ENCODE results near the gene MAEA. TPM values are rescaled to one million over a fixed set of nuclear protein-coding genes. Genes with fewer than 3 reads are reported as not detected.
A peak's percentile ranks its signal among the peaks of the same experiment; 100 is the strongest.
"Not testable (repeated sequence)": the region's sequence is repeated elsewhere in the genome, so short reads cannot be mapped to it uniquely, and the experiment has no call there.

Gene MAEA
- total RNA-seq, 1 donor = 54.8 TPM

DNA sequence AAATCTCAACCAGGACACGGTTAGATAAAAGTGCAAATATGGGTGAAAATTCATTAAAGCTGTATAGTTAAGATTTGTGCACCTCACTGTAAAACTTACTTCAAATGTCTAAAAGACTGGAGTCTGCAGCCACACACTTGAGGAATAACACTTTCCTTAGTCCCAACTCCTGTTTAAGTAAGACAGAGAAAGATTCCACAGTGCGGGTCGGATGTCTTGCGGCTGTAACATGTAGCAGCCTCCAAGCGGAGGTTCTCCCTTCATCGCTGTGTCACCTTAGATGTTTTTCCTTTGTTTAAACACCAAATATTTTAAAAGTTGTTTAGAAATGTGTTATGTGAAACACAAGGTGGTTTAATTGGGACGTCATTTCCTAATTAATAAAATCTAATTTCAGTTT, 905 bp upstream of the MAEA start:
- TF ChIP-seq, protein P1, sequence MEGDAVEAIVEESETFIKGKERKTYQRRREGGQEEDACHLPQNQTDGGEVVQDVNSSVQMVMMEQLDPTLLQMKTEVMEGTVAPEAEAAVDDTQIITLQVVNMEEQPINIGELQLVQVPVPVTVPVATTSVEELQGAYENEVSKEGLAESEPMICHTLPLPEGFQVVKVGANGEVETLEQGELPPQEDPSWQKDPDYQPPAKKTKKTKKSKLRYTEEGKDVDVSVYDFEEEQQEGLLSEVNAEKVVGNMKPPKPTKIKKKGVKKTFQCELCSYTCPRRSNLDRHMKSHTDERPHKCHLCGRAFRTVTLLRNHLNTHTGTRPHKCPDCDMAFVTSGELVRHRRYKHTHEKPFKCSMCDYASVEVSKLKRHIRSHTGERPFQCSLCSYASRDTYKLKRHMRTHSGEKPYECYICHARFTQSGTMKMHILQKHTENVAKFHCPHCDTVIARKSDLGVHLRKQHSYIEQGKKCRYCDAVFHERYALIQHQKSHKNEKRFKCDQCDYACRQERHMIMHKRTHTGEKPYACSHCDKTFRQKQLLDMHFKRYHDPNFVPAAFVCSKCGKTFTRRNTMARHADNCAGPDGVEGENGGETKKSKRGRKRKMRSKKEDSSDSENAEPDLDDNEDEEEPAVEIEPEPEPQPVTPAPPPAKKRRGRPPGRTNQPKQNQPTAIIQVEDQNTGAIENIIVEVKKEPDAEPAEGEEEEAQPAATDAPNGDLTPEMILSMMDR (IDR thresholded peaks at IDR 0.05; ENCODE audit: insufficient read depth, low read length) = no peak
- H3K4me3 ChIP-seq (ENCODE audit: low read depth, low read length) = peak overlapping the region; percentile 75
- DNase-seq (ENCODE audit: low read depth) = no peak

DNA sequence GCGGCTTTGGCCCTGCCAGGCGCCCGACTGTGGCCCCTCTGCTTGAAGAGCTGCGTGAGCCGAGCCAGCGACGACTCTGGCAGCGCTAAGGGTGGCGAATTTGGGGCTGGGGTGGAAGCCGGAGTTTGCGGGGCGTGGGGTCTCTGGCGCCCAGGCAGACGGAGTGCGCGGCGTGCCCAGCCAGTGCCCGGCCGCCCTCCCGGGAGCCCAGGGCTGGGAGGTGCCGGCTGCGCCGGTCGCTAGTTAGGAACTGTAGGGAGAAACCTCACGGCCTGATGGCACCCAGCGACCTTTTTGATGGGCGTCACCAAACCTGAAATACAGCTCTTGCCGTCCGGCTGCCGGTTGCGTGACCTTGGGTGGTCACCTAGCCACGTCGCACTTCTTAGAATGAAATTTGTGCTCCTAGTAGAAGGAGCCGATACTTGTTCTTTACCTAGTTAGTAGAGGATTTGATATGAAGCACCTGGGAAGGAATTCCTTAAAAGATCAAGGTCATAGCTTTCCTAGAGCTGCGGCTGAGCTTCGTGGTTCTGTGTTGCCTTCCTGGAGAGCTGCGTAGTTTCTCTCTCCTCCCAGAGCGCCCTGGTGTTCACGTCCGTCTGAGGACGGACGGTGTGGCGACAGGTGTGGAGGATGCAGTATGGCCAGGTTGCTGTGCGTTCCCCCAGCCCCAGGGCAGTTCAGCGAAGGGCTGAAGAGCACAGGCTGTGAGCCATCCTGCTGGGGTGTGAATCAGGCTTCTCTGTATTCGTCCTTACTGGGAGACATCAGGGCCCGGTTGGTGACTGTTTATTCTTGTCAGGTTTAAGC, 680 bp downstream of the MAEA start:
- DNase-seq (ENCODE audit: low read depth) = no peak
- TF ChIP-seq, protein P1 (IDR thresholded peaks at IDR 0.05; ENCODE audit: insufficient read depth, low read length) = no peak
- peak overlapping the region; percentile 90 for H3K4me3 ChIP-seq (ENCODE audit: low read depth, low read length)

DNA sequence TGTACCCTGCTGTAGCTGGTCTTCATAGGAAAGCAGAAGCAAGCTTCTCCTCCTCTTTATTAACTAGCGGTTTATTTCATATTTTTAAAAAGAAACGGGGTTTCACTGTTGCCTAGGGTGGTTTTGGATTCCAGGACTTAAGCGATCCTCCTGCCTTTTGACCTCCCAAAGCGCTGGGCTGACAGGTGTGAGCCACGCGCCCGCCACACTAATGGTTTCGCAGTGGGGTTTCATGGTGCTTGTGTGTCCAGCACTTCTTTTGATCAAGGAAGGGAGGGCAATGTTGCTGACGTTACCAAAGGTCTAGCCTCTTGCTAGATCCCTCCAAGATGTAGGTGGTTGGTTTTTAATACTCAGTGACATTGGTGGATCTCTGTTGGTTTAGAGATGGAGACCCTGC, 1.4 kb downstream of the MAEA start:
- peak overlapping the region; percentile 90 for H3K4me3 ChIP-seq (ENCODE audit: low read depth, low read length)
- DNase-seq (ENCODE audit: low read depth) = no peak
- TF ChIP-seq, protein P1 (IDR thresholded peaks at IDR 0.05; ENCODE audit: insufficient read depth, low read length) = no peak

DNA sequence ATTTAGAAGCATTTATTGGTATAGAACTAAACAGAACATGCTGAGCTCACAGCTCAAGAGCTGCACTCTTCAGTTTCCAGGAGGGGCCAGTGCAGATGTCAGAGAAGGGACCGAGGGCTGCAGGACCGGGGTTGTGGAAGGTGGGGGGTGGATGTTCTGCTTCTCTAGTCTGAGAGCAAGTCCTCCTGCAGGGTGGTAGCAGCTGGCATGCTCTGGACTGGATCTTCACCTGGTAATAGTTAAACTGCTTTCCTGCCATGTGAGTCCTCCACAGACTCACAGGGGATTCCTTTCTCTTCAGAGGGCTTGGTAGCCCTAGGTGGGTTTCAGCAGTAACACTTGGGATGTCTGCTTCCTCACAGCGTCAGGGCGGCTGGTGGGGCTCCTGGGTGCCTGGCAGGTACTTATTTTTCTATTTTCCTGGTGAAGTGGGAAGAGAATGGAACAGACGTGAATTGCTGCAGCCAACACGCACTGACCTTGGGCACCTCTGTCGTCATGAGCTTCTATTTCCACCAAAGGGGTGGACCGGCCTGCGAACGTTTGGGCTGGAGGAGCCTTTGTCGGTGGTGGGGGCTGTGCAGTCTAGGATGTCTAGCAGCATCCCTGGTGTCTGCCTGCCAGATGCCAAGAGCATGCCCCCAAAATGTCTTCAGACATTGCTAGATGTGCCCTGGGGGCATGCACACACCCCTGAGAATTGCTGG, 2.5 kb downstream of the MAEA start:
- peak overlapping the region; percentile 6 for H3K4me3 ChIP-seq (ENCODE audit: low read depth, low read length)
- no peak for DNase-seq (ENCODE audit: low read depth)
- TF ChIP-seq, protein P1 (IDR thresholded peaks at IDR 0.05; ENCODE audit: insufficient read depth, low read length) = no peak

DNA sequence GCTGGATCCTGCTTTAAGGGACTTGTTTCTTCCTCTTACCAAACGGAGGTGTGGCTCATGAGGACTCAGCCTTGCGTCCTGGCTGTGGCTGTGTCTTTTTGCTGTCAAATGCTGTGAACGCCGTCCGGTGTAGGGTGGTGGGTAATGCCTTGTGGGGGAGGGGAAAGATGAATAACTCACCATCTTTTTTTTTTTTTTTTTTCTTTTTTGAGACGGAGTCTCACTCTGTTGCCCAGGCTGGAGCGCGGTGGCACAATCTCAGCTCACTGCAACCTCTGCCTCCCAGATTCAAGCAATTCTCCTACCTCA, 3.0 kb downstream of the MAEA start:
- DNase-seq (ENCODE audit: low read depth) = not testable (repeated sequence)

DNA sequence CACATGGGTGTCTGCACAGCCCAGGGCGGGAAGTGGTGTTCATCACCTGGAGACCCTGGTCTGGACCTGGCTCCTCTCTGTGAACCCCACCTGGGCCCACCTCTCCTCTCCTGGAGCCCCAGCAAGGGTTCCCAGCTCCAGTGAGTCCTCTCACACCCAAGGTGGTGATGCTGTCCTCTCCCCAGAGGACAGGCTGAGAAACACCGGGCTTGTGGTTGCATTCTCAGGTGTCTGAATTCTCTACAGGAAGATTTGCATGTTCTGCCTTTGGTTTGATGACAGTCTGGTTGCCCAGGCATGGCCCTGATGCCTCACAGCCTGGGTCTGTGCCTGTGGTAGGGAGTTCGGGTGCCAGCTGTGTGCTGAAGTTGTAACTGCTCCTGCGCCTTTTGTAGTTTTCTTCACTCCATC, 3.8 kb downstream of the MAEA start:
- no peak for DNase-seq (ENCODE audit: low read depth)
- H3K4me3 ChIP-seq (ENCODE audit: low read depth, low read length) = no peak overlapping the region
- TF ChIP-seq, protein P1 (IDR thresholded peaks at IDR 0.05; ENCODE audit: insufficient read depth, low read length) = no peak

More for the DNA sequence above, 3.0 kb downstream of the MAEA start:
- not testable (repeated sequence) for H3K4me3 ChIP-seq (ENCODE audit: low read depth, low read length)

DNA sequence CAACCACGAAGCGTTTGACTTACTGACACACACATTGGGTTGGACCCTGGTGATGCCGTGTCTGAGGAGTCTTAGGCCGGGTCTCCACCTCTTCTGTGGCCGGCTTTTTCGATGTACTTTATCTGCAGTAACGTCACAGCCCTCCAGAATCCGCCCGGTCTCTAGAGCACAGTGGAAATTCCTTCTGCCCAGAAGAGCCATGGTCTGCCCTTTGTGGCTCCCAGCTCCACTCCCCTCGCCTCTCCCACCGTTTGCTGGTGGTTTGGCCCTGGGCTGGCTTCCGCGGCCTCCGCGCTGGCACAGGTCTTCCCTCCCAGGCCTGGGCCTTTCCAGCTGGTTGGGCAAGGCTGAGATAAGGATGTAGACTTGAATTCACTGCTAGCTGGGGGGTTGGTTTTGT, 4.3 kb downstream of the MAEA start:
- TF ChIP-seq, protein P1 (IDR thresholded peaks at IDR 0.05; ENCODE audit: insufficient read depth, low read length) = no peak
- peak; percentile 38 for DNase-seq (ENCODE audit: low read depth)
- H3K4me3 ChIP-seq (ENCODE audit: low read depth, low read length) = no peak overlapping the region

All from fibroblast of the aortic adventitia (primary cell).